SK-N-MC (cell line): Measurements from ENCODE around the gene RNF223.

ENCODE experiments used
- EZH2 ChIP-seq: fragments of 200-600 bp; sonication (generic); IDR thresholded peaks from one replicate; pipeline ENCODE4 v1.6.1; 2017; ENCODE audit warnings: antibody characterized with exemption
- FOXP2 ChIP-seq: optimal IDR thresholded peaks from 2 replicates; pipeline ENCODE3; 2011; ENCODE audit warnings: mild to moderate bottlenecking, moderate library complexity; ENCODE audit not compliant: insufficient read depth; ENCODE audit errors: extremely low read length, control extremely low read depth
- POLR2AphosphoS5 ChIP-seq: IDR thresholded peaks from 2 replicates; pipeline ENCODE4 v1.6.1; 2012; ENCODE audit warnings: mild to moderate bottlenecking, low read depth, low read length, borderline replicate concordance

DNA sequence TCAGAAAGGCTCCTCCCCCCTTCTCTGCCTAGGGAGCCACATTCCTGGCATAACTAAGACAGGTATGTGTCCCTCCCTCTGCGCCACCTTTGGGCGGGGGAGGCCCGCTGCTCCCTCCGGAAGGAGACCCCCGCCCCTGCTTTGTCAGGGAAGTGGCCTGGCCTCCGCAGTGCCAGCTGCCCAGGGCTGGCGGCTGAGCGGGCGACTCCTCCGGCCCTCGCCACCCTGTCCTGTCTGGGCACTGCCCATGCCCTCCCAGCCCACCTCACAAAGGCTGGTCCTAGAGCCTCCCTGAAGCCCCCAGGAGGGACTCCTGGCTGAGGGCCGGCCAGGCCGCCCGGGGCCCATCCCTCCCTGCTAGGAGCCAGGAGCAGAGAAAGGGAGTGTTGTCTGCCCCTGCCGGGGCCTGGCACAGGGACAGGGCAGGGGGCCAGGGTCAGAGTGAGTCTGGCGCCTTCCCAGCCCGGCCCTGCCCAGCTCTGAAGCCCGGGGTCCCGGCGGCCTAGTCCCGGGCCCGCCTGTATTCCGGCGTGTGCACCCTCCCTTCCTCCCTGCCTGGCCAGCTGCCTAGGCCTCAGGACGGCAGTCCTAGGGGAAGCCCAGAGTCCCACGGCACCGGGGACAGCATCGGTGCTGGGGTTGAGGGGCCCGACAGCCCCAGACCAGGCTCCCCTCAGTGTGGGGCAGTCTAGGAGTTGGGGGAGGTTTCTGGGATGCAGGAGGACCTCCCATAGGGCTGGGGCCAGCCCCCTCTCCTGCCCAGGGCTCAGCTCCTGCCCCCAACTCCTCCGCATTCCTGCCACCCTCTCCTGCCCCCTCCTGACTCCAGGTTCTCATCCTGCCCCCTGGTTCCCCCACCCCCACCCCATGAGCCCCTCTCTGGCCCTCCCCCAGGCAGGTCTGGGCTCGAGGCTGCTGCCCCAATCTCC is 49.1 kb downstream of the RNF223 start:
- TF ChIP-seq EZH2 (no peak), POLR2AphosphoS5 (no peak), FOXP2 (no peak)
